NCI-H345 treated with DMSO at 0.1 percent for 48 hours (cell line): Measurements from ENCODE around the gene MAML3.
A peak's percentile ranks its signal among the peaks of the same experiment; 100 is the strongest.

Source experiments
- DNase-seq: peaks from one replicate; lab custom pipeline; 2025; ENCODE audit not compliant: unreplicated experiment; lab: John Stamatoyannopoulos, UW

MAML3 gene

GRCh38 chr4:139817657-139818452, 336.1 kb downstream of the MAML3 start:
- no peak for DNase-seq

GRCh38 chr4:139816856-139817255, 337.1 kb downstream of the MAML3 start:
- no peak for DNase-seq

GRCh38 chr4:139815778-139816601, 338.0 kb downstream of the MAML3 start:
- no peak for DNase-seq

- peak; percentile 61 for DNase-seq
These were observed 339.5 kb downstream of the MAML3 start for GRCh38 chr4:139814323-139815015.

GRCh38 chr4:139813881-139814280, 340.1 kb downstream of the MAML3 start:
- DNase-seq, result no peak

GRCh38 chr4:139810710-139811109, 343.3 kb downstream of the MAML3 start:
- no peak for DNase-seq

- no peak for DNase-seq
These were observed 344.2 kb downstream of the MAML3 start for GRCh38 chr4:139809757-139810140.

- DNase-seq, result no peak
These were observed 344.9 kb downstream of the MAML3 start for GRCh38 chr4:139808808-139809756.

- DNase-seq, result peak; percentile 30
These were observed 345.6 kb downstream of the MAML3 start for GRCh38 chr4:139808381-139808807.

- no peak for DNase-seq
These were observed 346.5 kb downstream of the MAML3 start for GRCh38 chr4:139807483-139807882.

GRCh38 chr4:139806929-139807328, 347.1 kb downstream of the MAML3 start:
- no peak for DNase-seq

- DNase-seq, result no peak
These were observed 351.1 kb downstream of the MAML3 start for GRCh38 chr4:139802931-139803330.

- DNase-seq, result no peak
These were observed 351.5 kb downstream of the MAML3 start for GRCh38 chr4:139802488-139802887.

GRCh38 chr4:139801895-139802294, 352.1 kb downstream of the MAML3 start:
- DNase-seq, result no peak

- no peak for DNase-seq
These were observed 353.9 kb downstream of the MAML3 start for GRCh38 chr4:139800082-139800481.

GRCh38 chr4:139799615-139800014, 354.4 kb downstream of the MAML3 start:
- DNase-seq, result no peak

- no peak for DNase-seq
These were observed 355.5 kb downstream of the MAML3 start for GRCh38 chr4:139798456-139798855.

- no peak for DNase-seq
These were observed 356.7 kb downstream of the MAML3 start for GRCh38 chr4:139797287-139797686.

GRCh38 chr4:139795527-139796314, 358.3 kb downstream of the MAML3 start:
- no peak for DNase-seq
